ENCODE measurements around the gene MEMO1. TPM values are rescaled to one million over a fixed set of nuclear protein-coding genes. Genes with fewer than 3 reads are reported as not detected.

Gene MEMO1
- polyA plus RNA-seq, 1 donor (not counting 4 experiments of a cell fraction or from before 2014, with no cell fraction given): 125 TPM

DNA sequence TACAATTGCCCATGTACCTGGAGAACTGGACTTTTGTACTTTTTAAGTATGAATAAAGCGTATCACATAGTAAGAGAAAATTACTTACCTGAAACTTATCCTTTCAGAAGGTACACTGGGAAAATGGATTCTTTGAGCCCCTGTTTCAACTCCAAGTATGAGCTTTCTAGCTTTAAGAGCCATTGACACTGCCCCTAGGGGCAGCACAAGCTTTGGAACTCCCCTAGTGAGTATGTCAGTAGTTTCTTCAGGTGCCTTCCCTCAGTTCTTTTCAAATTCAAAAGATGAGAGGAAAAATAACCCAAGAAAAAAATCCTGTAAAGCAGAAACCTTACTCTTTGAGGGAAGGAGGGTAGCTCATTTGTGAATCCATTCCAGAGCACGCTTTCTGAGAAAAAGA lies 124.1 kb downstream of the MEMO1 start:
- H3K9ac ChIP-seq (ENCODE audit: control insufficient read depth, extremely low read depth, insufficient read depth, low read length): no peak overlapping the region
- no peaks in the 10 kb centered on the region for H4K20me1 ChIP-seq (ENCODE audit: control insufficient read depth, extremely low read depth, insufficient read depth, low read length)
- no peaks in the 10 kb centered on the region for H3K9me3 ChIP-seq (ENCODE audit: control insufficient read depth, low read depth, low read length)
- peaks cover 0 to 2% of the 10 kb centered on the region in 2 experiments for H3K36me3 ChIP-seq (ENCODE audit: control insufficient read depth in 2 of 2, extremely low read depth in 1 of 2, insufficient read depth in 2 of 2, low read length in 2 of 2)
- peaks cover 4% of the 10 kb centered on the region for H3K79me2 ChIP-seq (ENCODE audit: control insufficient read depth, insufficient read depth, low read length)
- dilution Hi-C loops (cut with MboI; ENCODE audit: extremely low pct_ligation_motif_present, low sequenced_read_pairs): no loop called here
- DNase-seq (ENCODE audit: low read depth, low spot score) (no peak), FAIRE-seq (peak; percentile 55)
- TF ChIP-seq EZH2 (IDR thresholded peaks at IDR 0.05; ENCODE audit: low read length): no peak
- TF ChIP-seq, protein P1, sequence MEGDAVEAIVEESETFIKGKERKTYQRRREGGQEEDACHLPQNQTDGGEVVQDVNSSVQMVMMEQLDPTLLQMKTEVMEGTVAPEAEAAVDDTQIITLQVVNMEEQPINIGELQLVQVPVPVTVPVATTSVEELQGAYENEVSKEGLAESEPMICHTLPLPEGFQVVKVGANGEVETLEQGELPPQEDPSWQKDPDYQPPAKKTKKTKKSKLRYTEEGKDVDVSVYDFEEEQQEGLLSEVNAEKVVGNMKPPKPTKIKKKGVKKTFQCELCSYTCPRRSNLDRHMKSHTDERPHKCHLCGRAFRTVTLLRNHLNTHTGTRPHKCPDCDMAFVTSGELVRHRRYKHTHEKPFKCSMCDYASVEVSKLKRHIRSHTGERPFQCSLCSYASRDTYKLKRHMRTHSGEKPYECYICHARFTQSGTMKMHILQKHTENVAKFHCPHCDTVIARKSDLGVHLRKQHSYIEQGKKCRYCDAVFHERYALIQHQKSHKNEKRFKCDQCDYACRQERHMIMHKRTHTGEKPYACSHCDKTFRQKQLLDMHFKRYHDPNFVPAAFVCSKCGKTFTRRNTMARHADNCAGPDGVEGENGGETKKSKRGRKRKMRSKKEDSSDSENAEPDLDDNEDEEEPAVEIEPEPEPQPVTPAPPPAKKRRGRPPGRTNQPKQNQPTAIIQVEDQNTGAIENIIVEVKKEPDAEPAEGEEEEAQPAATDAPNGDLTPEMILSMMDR (optimal IDR thresholded peaks at IDR 0.05 in 1 of 3, IDR thresholded peaks at IDR 0.05 in 1 of 3, conservative IDR thresholded peaks at IDR 0.05 in 1 of 3; ENCODE audit: extremely low read depth in 1 of 3, insufficient read depth in 2 of 3, low read length in 3 of 3): peak in 2 of 3 experiments; percentile 23 to 36
- no peaks in the 10 kb centered on the region for H3K27me3 ChIP-seq (ENCODE audit: control insufficient read depth, extremely low read depth, insufficient read depth, low read length)
- no peaks in the 10 kb centered on the region for H3K4me1 ChIP-seq (ENCODE audit: control insufficient read depth, extremely low read depth, insufficient read depth, low read length)
- no peak overlapping the region for H3K4me2 ChIP-seq (ENCODE audit: control insufficient read depth, extremely low read depth, insufficient read depth, low read depth, low read length)
- no peaks in the 10 kb centered on the region for H3K9me1 ChIP-seq (ENCODE audit: control insufficient read depth, extremely low read depth, insufficient read depth, low read length)
- H3K27ac ChIP-seq (ENCODE audit: control insufficient read depth, insufficient read depth, low read length): no peak overlapping the region
- H3K4me3 ChIP-seq (ENCODE audit: control insufficient read depth in 2 of 3, extremely low read depth in 1 of 3, insufficient read depth in 2 of 3, low read depth in 1 of 3, low read length in 3 of 3): no peak overlapping the region
- H2AFZ ChIP-seq (ENCODE audit: control insufficient read depth, low read length): no peak overlapping the region

DNA sequence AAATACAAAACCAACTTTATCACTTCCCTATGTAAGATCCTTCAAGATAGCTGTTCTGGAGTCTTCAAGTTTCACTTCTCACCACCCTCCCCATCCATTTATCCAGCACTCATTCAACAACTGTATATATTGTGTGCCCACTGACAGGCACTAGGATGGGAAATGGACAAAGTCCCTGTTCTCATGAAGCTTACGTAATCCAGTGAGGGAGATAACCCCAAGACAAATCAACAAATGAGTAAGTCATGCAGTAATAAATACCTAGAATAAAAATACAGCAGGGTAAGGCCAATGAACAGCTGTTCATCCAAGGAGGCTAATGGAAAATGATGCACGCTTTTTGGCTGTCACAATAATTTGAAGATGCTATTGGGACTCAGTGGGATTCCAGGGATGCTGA lies 133.8 kb downstream of the MEMO1 start:
- no peak overlapping the region for H3K9ac ChIP-seq (ENCODE audit: control insufficient read depth, extremely low read depth, insufficient read depth, low read length)
- DNase-seq (ENCODE audit: low read depth, low spot score): no peak
- no peaks in the 10 kb centered on the region for H3K9me1 ChIP-seq (ENCODE audit: control insufficient read depth, extremely low read depth, insufficient read depth, low read length)
- H3K36me3 ChIP-seq (ENCODE audit: control insufficient read depth in 2 of 2, extremely low read depth in 1 of 2, insufficient read depth in 2 of 2, low read length in 2 of 2): peaks cover 3 to 4% of the 10 kb centered on the region in 2 experiments
- no peaks in the 10 kb centered on the region for H3K4me1 ChIP-seq (ENCODE audit: control insufficient read depth, extremely low read depth, insufficient read depth, low read length)
- no peak for TF ChIP-seq EZH2 (IDR thresholded peaks at IDR 0.05; ENCODE audit: low read length)
- no peak overlapping the region for H2AFZ ChIP-seq (ENCODE audit: control insufficient read depth, low read length)
- no peak for FAIRE-seq
- H3K9me3 ChIP-seq (ENCODE audit: control insufficient read depth, low read depth, low read length): no peaks in the 10 kb centered on the region
- H4K20me1 ChIP-seq (ENCODE audit: control insufficient read depth, extremely low read depth, insufficient read depth, low read length): no peaks in the 10 kb centered on the region
- no peaks in the 10 kb centered on the region for H3K79me2 ChIP-seq (ENCODE audit: control insufficient read depth, insufficient read depth, low read length)
- dilution Hi-C loops (cut with MboI; ENCODE audit: extremely low pct_ligation_motif_present, low sequenced_read_pairs): no loop called here
- no peaks in the 10 kb centered on the region for H3K27me3 ChIP-seq (ENCODE audit: control insufficient read depth, extremely low read depth, insufficient read depth, low read length)
- H3K4me2 ChIP-seq (ENCODE audit: control insufficient read depth, extremely low read depth, insufficient read depth, low read depth, low read length): no peak overlapping the region
- no peak overlapping the region for H3K4me3 ChIP-seq (ENCODE audit: control insufficient read depth in 2 of 3, extremely low read depth in 1 of 3, insufficient read depth in 2 of 3, low read depth in 1 of 3, low read length in 3 of 3)
- H3K27ac ChIP-seq (ENCODE audit: control insufficient read depth, insufficient read depth, low read length): no peak overlapping the region

DNA sequence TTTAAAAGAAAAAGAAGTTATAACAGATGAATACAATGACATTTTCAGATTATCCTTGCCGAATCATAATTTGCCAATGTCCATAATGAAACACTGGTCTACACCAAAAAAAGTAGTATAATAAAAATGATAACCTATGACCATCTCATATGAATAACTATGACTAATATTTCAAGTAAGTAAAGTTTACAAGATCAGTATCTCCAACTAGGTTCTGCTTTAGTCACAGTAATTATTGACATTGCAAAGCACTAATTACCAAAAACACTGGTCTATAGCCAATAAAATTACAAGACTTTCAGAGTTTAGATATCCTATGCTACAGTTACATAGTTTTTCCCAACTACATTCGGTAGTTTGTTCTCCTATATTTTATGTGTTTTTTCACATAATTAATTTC lies 136.7 kb downstream of the MEMO1 start:
- H3K9ac ChIP-seq (ENCODE audit: control insufficient read depth, extremely low read depth, insufficient read depth, low read length): no peak overlapping the region
- TF ChIP-seq EZH2 (IDR thresholded peaks at IDR 0.05; ENCODE audit: low read length): no peak
- TF ChIP-seq, protein P1 (optimal IDR thresholded peaks at IDR 0.05 in 1 of 3, IDR thresholded peaks at IDR 0.05 in 1 of 3, conservative IDR thresholded peaks at IDR 0.05 in 1 of 3; ENCODE audit: extremely low read depth in 1 of 3, insufficient read depth in 2 of 3, low read length in 3 of 3): no peak
- no peak overlapping the region for H3K27ac ChIP-seq (ENCODE audit: control insufficient read depth, insufficient read depth, low read length)
- FAIRE-seq (no peak), DNase-seq (ENCODE audit: low read depth, low spot score) (no peak)
- no peak overlapping the region for H2AFZ ChIP-seq (ENCODE audit: control insufficient read depth, low read length)
- H3K9me1 ChIP-seq (ENCODE audit: control insufficient read depth, extremely low read depth, insufficient read depth, low read length): no peaks in the 10 kb centered on the region
- no peaks in the 10 kb centered on the region for H3K27me3 ChIP-seq (ENCODE audit: control insufficient read depth, extremely low read depth, insufficient read depth, low read length)
- H3K36me3 ChIP-seq (ENCODE audit: control insufficient read depth in 2 of 2, extremely low read depth in 1 of 2, insufficient read depth in 2 of 2, low read length in 2 of 2): peaks cover under 1 to 6% of the 10 kb centered on the region in 2 experiments
- H3K4me1 ChIP-seq (ENCODE audit: control insufficient read depth, extremely low read depth, insufficient read depth, low read length): no peaks in the 10 kb centered on the region
- no peaks in the 10 kb centered on the region for H3K79me2 ChIP-seq (ENCODE audit: control insufficient read depth, insufficient read depth, low read length)
- no peak overlapping the region for H3K4me3 ChIP-seq (ENCODE audit: control insufficient read depth in 2 of 3, extremely low read depth in 1 of 3, insufficient read depth in 2 of 3, low read depth in 1 of 3, low read length in 3 of 3)
- H3K4me2 ChIP-seq (ENCODE audit: control insufficient read depth, extremely low read depth, insufficient read depth, low read depth, low read length): no peak overlapping the region
- no peaks in the 10 kb centered on the region for H4K20me1 ChIP-seq (ENCODE audit: control insufficient read depth, extremely low read depth, insufficient read depth, low read length)
- H3K9me3 ChIP-seq (ENCODE audit: control insufficient read depth, low read depth, low read length): no peaks in the 10 kb centered on the region
- dilution Hi-C loops (cut with MboI; ENCODE audit: extremely low pct_ligation_motif_present, low sequenced_read_pairs): no loop called here

Measured in keratinocyte (primary cell).